Thymus (tissue), 11 donors: Measurements from ENCODE around the gene GOPC. TPM values are rescaled to one million over a fixed set of nuclear protein-coding genes. Genes with fewer than 3 reads are reported as not detected.
A peak's percentile ranks its signal among the peaks of the same experiment; 100 is the strongest.

Source experiments
- DNase-seq, 9 donors: peaks; one replicate each; pipeline ENCODE4 v3.0.0-alpha.2; 2013; ENCODE audit warnings: low spot score in 9 of 9, low read depth in 6 of 9, missing footprints in 1 of 9
- H3K27ac ChIP-seq, 2 donors: one replicate each; pipeline ENCODE4 v1.5.1; 2013; ENCODE audit warnings: control low read depth in 1 of 2, low read depth in 1 of 2, low read length in 1 of 2, mild to moderate bottlenecking in 1 of 2, moderate library complexity in 1 of 2
- H3K27me3 ChIP-seq, 2 donors: one replicate each; pipeline ENCODE4 v1.5.1; 2013; ENCODE audit warnings: low read length in 1 of 2; ENCODE audit not compliant: control insufficient read depth in 2 of 2, insufficient read depth in 1 of 2
- H3K36me3 ChIP-seq, 2 donors: one replicate each; pipeline ENCODE4 v1.5.1; 2013; ENCODE audit warnings: low read length in 1 of 2, mild to moderate bottlenecking in 1 of 2, moderate library complexity in 1 of 2; ENCODE audit not compliant: control insufficient read depth in 2 of 2, insufficient read depth in 2 of 2
- H3K4me1 ChIP-seq, 2 donors: one replicate each; pipeline ENCODE4 v1.5.1; 2013; ENCODE audit warnings: low read length in 2 of 2; ENCODE audit not compliant: control insufficient read depth in 2 of 2, insufficient read depth in 2 of 2
- H3K4me3 ChIP-seq, 2 donors: one replicate each; pipeline ENCODE4 v1.5.1; 2013; ENCODE audit warnings: low read length in 2 of 2, control low read depth in 1 of 2, mild to moderate bottlenecking in 1 of 2
- H3K9me3 ChIP-seq, 2 donors: one replicate each; pipeline ENCODE4 v1.5.1; 2013; ENCODE audit warnings: low read length in 1 of 2, mild to moderate bottlenecking in 1 of 2; ENCODE audit not compliant: control insufficient read depth in 2 of 2, insufficient read depth in 1 of 2
- WGBS: extraction: QIAGEN DNeasy Blood & Tissue Kit; methylation state at CpG from one replicate; pipeline ENCODE4 v1.1.7; 2013; 5-methylcytosine and 5-hydroxymethylcytosine counted together
- polyA plus RNA-seq: library from polyadenylated mRNA; stranded (reverse); fragments of 200-250 nt; gene quantifications from one replicate; pipeline ENCODE4 v1.2.3, GENCODE V29; 2013
- total RNA-seq: library from RNA; stranded (reverse); fragments of 120-200 nt; gene quantifications from one replicate; pipeline ENCODE4 v1.2.4, GENCODE V29; 2013
- donor health status: healthy.

Gene GOPC
- total and polyA plus RNA-seq, 2 donors: 32.7 to 33.1 TPM

DNA sequence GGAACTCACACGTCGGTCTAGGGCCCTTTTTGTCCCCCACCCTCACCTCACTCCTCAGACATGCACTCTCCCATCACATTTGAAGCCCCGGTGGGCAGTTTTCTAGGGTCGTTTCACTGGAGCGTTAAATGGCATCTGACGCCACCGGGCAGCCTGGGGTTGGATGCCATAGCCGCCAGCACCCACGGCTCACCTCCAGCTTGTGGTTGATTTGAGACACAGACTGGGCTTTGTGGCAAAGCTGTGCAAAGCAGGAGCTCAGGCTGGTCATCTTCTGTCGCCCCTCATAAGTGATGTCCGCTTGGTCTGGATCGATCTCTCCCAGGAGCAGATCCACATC, 530 bp downstream of the GOPC start:
- Histone ChIP-seq H3K27ac (peak overlapping the region; percentile 94 to 96), H3K9me3 (peaks cover 0 to 6% of the 10 kb centered on the region in 2 donors), H3K4me3 (peak overlapping the region; percentile 84 to 88), H3K36me3 (peaks cover 0 to 16% of the 10 kb centered on the region in 2 donors), H3K27me3 (no peaks in the 10 kb centered on the region), H3K4me1 (peaks cover 2 to 5% of the 10 kb centered on the region in 2 donors)
- DNase-seq: peak in 1 of 9 donors; percentile 40
- under 1% methylated on average over 12 of the region's 12 CpGs for WGBS

- peak in 1 of 9 donors; percentile 24 for DNase-seq
- peaks cover 0 to 16% of the 10 kb centered on the region in 2 donors for H3K36me3 ChIP-seq
- H3K4me3 ChIP-seq: no peak overlapping the region
- no peaks in the 10 kb centered on the region for H3K27me3 ChIP-seq
- H3K27ac ChIP-seq: no peak overlapping the region
- H3K4me1 ChIP-seq: peaks cover 2 to 5% of the 10 kb centered on the region in 2 donors
- peaks cover 0 to 6% of the 10 kb centered on the region in 2 donors for H3K9me3 ChIP-seq
- 79% methylated on average over 6 of the region's 6 CpGs for WGBS
Observed at GRCh38 chr6:117600008-117600743, 2.1 kb downstream of the GOPC start.

- Histone ChIP-seq H3K27me3 (no peaks in the 10 kb centered on the region), H3K36me3 (peaks cover 0 to 16% of the 10 kb centered on the region in 2 donors), H3K4me1 (peaks cover 0 to 3% of the 10 kb centered on the region in 2 donors), H3K27ac (no peak overlapping the region), H3K4me3 (no peak overlapping the region), H3K9me3 (peaks cover 0 to 6% of the 10 kb centered on the region in 2 donors)
- WGBS: 99% methylated on average over 2 of the region's 2 CpGs
- no peak for DNase-seq
Observed at GRCh38 chr6:117597755-117598154, 4.6 kb downstream of the GOPC start.

DNA sequence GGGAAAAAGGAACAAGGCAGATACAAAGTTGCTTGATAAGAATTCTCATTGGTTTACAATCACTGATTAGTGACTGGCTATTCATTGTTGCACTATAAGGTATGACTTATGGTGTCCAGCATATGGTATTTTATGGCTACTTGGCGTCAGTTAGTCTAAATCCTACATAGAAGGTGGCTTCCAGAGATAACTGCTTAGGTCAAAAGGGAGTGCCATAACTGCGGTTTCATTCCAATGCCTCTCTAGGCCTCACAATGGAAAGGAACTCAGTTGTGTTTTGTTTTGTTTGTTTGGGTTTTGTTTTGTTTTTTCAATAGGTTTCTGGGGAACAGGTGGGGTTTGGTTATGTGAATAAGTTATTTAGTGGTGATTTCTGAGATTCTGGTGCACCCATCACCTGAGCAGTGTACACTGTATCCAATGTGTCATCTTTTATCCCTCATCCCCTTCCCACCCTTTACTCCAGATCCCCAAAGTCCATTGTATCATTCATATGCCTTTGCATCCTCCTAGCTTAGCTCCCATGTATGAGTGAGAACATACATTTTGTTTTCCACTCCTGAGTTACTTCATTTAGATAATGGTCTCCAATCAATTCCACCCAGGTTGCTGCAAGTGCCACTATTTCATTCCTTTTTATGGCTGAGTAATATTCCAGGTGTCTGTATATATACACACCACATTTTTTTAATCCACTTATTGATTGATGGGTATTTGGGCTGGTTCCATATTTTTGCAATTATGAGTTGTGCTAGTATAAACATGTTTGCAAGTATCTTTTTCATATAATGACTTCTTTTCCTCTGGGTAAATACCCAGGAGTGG, 7.0 kb downstream of the GOPC start:
- Histone ChIP-seq H3K27me3 (no peaks in the 10 kb centered on the region), H3K27ac (no peak overlapping the region), H3K9me3 (peaks cover 0 to 6% of the 10 kb centered on the region in 2 donors), H3K4me1 (peaks cover 0 to under 1% of the 10 kb centered on the region in 2 donors), H3K4me3 (no peak overlapping the region), H3K36me3 (peaks cover 2 to 22% of the 10 kb centered on the region in 2 donors)
- no peak for DNase-seq
- WGBS: 98% methylated on average over 2 of the region's 2 CpGs

- Histone ChIP-seq H3K27ac (no peak overlapping the region), H3K9me3 (peaks cover 0 to 1% of the 10 kb centered on the region in 2 donors), H3K4me1 (no peaks in the 10 kb centered on the region), H3K27me3 (no peaks in the 10 kb centered on the region), H3K36me3 (peaks cover 6 to 30% of the 10 kb centered on the region in 2 donors), H3K4me3 (no peak overlapping the region)
- no peak for DNase-seq
- WGBS: 97% methylated on average over 3 of the region's 3 CpGs
Observed at GRCh38 chr6:117592983-117593759, 9.1 kb downstream of the GOPC start.

DNA sequence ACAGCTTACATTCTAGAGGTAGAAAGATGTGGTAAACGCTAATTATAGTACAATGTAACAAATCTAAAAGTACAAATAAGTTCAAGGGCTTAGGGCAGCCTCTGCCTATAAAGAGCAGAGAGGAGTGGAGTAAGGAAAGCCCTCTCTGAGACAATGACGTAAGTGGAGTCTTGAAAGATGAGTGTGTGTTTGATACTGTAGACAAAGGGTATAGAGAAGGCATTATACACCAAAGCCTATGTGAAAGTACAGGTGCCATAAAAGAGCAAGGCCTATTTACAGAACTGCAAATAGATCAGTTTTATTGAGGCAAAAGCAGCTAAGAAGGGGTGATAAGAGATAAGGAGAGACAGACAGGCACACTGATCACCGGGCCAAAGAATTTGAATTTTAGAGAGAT, 10.9 kb downstream of the GOPC start:
- no peaks in the 10 kb centered on the region for H3K27me3 ChIP-seq
- WGBS: 93% methylated on average over 3 of the region's 3 CpGs
- H3K4me3 ChIP-seq: no peak overlapping the region
- H3K9me3 ChIP-seq: no peaks in the 10 kb centered on the region
- H3K36me3 ChIP-seq: peaks cover 6 to 21% of the 10 kb centered on the region in 2 donors
- H3K27ac ChIP-seq: no peak overlapping the region
- no peaks in the 10 kb centered on the region for H3K4me1 ChIP-seq
- no peak for DNase-seq

DNA sequence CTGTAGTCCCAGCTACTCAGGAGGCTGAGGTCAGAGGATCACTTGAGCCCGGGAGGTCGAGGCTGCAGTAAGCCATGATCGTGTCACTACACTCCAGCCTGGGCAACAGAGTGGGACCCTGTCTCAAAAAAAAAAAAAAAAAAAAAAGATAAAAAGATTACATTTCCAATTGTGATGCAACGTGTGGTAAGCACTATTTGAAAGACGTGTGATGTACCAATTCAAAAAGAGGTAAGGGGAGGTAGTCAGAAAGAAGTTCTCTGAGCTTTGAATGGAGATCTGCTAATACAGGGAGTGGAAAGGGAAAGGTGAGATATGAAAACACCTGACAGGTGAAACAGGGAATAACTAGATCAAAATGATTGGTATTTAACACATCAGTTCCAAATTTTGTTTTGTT, 11.9 kb downstream of the GOPC start:
- Histone ChIP-seq H3K27ac (no peak overlapping the region), H3K4me3 (no peak overlapping the region), H3K27me3 (no peaks in the 10 kb centered on the region), H3K36me3 (peaks cover 6 to 21% of the 10 kb centered on the region in 2 donors), H3K4me1 (no peaks in the 10 kb centered on the region), H3K9me3 (no peaks in the 10 kb centered on the region)
- WGBS: 98% methylated on average over 5 of the region's 5 CpGs
- no peak for DNase-seq

DNA sequence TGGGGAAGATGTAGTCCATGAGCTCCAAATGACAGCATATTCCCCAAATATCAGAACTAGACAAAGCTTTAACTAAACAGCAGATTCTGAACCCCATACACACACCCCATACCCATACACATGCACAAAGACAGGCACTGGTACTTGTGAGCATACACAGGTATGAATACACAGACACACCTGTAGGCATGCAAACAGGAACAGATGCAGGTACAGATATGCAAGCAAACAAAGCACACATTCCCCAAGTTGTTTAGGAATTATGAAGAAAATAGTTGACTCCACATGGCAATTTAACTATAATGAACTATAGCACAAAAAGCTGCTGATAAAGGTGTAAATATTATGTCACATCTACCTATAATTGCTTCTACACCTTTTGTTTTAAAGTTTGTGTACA, 16.7 kb downstream of the GOPC start:
- Histone ChIP-seq H3K36me3 (peaks cover 9 to 21% of the 10 kb centered on the region in 2 donors), H3K9me3 (peaks cover 0 to 6% of the 10 kb centered on the region in 2 donors)
- no peak for DNase-seq

More for the DNA sequence above, 16.7 kb downstream of the GOPC start:
- H3K27me3 ChIP-seq: no peaks in the 10 kb centered on the region
- H3K4me3 ChIP-seq: no peak overlapping the region
- H3K4me1 ChIP-seq: no peaks in the 10 kb centered on the region
- H3K27ac ChIP-seq: no peak overlapping the region
